Stimulated activated CD4-positive, alpha-beta T cell treated with anti-CD3 and anti-CD28 coated beads, Interleukin-15, amount 100 ng/mL, for 48 hours (primary cell): ENCODE results near the gene FBXO8.

Source experiments
- DNase-seq, 2 donors: peaks; one replicate each; pipeline ENCODE4 v3.0.0-alpha.2; 2020; ENCODE audit warnings: low read depth in 2 of 2

The FBXO8 gene

GRCh38 chr4:174207367-174207766 is 76.1 kb downstream of the FBXO8 start:
- DNase-seq = no peak

DNA sequence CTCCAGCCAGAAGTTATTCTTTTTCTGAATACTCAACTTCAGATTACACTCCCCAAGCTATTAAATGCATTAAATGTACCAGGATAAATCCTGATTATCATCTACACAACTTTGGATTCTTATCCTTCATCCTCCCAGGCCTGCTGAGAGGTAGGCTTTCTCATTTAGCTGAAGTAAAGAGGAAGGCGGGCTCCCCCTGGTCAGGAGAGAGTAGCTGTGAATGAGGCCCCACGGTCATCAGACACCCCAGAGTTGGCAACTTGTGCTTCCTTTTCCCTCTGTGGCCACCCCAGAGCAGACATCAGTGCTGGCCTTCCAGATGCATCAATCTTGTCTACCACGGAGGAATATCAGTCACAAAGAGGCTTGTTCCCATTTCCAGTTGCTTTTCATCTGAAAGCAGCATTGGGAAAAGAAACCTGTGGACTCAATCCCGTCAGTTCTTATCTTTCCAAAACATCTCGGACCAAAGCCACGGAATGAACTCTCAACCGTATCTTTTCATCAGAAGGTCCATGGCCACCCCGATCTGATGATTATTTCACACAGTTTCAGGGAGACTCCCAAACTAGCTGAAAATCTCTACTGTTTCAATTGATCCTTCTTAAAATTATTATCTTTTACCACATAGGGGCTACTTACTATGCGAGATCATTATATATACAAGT is 79.2 kb downstream of the FBXO8 start:
- no peak for DNase-seq

DNA sequence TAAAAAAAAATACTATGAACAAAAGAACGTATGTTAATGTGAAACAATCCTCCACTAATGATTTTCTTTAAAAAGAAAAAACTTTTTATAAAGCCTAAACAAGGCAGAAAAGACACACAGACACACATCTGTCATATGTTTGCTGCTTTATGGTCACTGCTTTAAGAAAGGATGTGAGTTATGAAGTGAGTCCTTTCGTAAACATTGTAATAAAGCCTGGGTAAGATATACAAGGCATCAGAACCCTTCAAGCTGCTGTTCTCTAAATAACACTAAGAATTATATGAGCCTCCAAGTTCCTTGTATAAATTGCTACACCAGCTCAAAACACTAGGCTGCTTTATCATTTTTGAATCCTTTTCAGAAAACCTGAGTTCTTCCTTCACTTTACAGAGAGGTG is 81.6 kb downstream of the FBXO8 start:
- no peak for DNase-seq

- DNase-seq = no peak
These were observed 83.7 kb downstream of the FBXO8 start for GRCh38 chr4:174199735-174200134.

- no peak for DNase-seq
These were observed 84.6 kb downstream of the FBXO8 start for GRCh38 chr4:174198828-174199227.

- DNase-seq = no peak
These were observed 85.1 kb downstream of the FBXO8 start for GRCh38 chr4:174198396-174198795.

- no peak for DNase-seq
These were observed 89.8 kb downstream of the FBXO8 start for GRCh38 chr4:174193438-174194374.

DNA sequence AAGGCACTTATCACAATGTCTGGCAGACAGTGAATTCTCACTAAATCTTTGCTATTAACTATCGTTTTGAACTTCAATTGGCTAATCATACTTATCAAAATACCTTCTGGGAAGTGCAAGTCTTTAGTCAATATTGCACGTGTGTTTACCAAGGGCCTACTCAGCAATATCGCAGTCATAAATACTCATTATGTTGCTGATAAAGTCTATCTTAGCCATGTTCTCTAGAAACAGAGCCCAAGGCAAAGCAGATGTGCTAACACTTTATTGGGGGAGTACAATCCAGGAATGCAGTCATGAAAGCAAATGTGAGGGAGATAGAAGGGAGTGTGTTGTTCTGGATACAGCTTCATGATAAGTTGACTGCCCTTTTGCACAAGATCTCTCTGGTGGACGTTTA is 90.5 kb downstream of the FBXO8 start:
- DNase-seq = no peak

GRCh38 chr4:174190832-174191500 is 92.5 kb downstream of the FBXO8 start:
- DNase-seq = no peak

DNA sequence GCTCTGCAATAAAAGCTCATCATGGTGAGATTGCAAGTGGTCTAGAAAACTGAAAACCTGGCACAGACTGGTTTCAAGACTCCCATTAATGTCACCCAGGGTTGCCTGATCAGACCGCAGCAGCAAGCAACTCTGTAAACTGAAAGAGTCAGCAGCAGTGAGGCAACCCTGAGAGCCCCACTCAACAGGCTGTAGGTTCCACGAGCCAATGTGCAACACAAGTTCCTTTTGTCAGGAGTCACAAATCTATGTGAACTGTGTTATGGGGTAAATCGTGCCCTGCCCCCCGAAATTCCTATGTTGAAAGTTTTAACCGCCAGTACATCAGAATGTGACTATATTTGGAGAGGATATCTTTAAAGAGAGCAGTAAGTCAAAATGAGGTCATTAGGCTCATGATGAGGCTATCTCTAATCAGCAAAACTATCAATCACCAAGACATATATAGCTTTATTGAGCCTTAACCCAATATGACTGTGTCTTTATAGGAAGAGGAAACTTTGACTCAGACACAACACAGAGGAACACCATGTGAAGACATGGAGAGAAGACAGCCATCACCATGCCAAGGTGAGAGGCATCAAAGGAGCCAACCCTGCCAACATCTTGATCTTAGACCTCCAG is 94.0 kb downstream of the FBXO8 start:
- no peak for DNase-seq
